UCSD-AML1 (cell line): ENCODE data around the gene CHCT1.
"Not testable (repeated sequence)": the region's sequence is repeated elsewhere in the genome, so short reads cannot be mapped to it uniquely, and the experiment has no call there.

Experiments used
- DNase-seq: peaks from one replicate; lab custom pipeline; 2025; ENCODE audit not compliant: unreplicated experiment; lab: John Stamatoyannopoulos, UW

CHCT1 gene

GRCh38 chr17:60422162-60422665 lies at the start of gene CHCT1:
Gene CHCT1, plus strand, starts transcription at chr17:60422489. Its CDS starts 104 bp downstream, at chr17:60422593.
- DNase-seq, result no peak

- DNase-seq, result no peak
Measured at GRCh38 chr17:60372790-60373483, 49.4 kb upstream of the CHCT1 start.

GRCh38 chr17:60378187-60378586 lies 44.1 kb upstream of the CHCT1 start:
- not testable (repeated sequence) for DNase-seq

GRCh38 chr17:60379461-60379860 lies 42.8 kb upstream of the CHCT1 start:
- not testable (repeated sequence) for DNase-seq

- no peak for DNase-seq
Measured at GRCh38 chr17:60381958-60382357, 40.3 kb upstream of the CHCT1 start.

GRCh38 chr17:60383379-60383778 lies 38.9 kb upstream of the CHCT1 start:
- DNase-seq, result no peak

- DNase-seq, result not testable (repeated sequence)
Measured at GRCh38 chr17:60384921-60385320, 37.4 kb upstream of the CHCT1 start.

- no peak for DNase-seq
Measured at GRCh38 chr17:60386147-60387058, 35.9 kb upstream of the CHCT1 start.

- DNase-seq, result no peak
Measured at GRCh38 chr17:60387666-60388065, 34.6 kb upstream of the CHCT1 start.

GRCh38 chr17:60388742-60389141 lies 33.5 kb upstream of the CHCT1 start:
- DNase-seq, result no peak

GRCh38 chr17:60390186-60390585 lies 32.1 kb upstream of the CHCT1 start:
- DNase-seq, result no peak

- DNase-seq, result peak; percentile 51
Measured at GRCh38 chr17:60390925-60391470, 31.3 kb upstream of the CHCT1 start.

GRCh38 chr17:60391471-60392041 lies 30.7 kb upstream of the CHCT1 start:
- DNase-seq, result no peak

GRCh38 chr17:60392042-60392844 lies 30.0 kb upstream of the CHCT1 start, which contains the start of gene USP32:
Gene USP32, minus strand, starts transcription at chr17:60392133. Its CDS starts 194 bp downstream, at chr17:60391939.
- DNase-seq, result peak; percentile 99

GRCh38 chr17:60392845-60393702 lies 29.2 kb upstream of the CHCT1 start:
- DNase-seq, result peak; percentile 38

GRCh38 chr17:60393840-60394723 lies 28.2 kb upstream of the CHCT1 start:
- no peak for DNase-seq

- no peak for DNase-seq
Measured at GRCh38 chr17:60395508-60396065, 26.7 kb upstream of the CHCT1 start.

GRCh38 chr17:60396412-60396811 lies 25.9 kb upstream of the CHCT1 start:
- DNase-seq, result no peak
